HG02970 (cell line): ENCODE results near the gene NRXN3.

Experiments used
- ATAC-seq: cut with Tn5 transposase; IDR thresholded peaks from one replicate; pipeline ENCODE4 v1.9.1; 2021; ENCODE audit warnings: mild to moderate bottlenecking, moderate library complexity, moderate number of reproducible peaks; ENCODE audit not compliant: unreplicated experiment, low FRiP score

Gene NRXN3

DNA sequence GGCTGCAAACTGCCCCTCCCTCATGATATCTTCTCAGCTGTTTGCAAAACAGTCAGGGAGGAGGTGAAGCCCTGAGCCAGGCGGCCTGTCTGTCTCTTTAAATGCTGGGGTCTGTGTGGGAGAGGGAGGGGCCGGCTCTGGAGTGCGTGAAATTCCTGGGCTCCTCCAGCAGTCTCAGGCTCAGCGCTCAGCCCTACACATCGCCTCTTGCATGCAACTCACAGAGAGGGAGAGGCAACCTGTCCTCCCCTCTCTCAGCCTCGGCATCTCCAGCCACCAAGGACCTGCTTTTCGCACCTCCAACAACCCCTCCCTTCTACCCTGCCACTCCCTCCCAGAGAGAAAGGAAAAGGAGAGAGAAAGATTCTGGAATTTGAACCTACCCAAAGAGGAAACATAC lies at the start of gene NRXN3:
TSS of gene NRXN3 (plus strand) at position 171 of the 400 bp plus-strand sequence. CDS start 72,721 bp downstream, outside the sequence.
- no peak for ATAC-seq

DNA sequence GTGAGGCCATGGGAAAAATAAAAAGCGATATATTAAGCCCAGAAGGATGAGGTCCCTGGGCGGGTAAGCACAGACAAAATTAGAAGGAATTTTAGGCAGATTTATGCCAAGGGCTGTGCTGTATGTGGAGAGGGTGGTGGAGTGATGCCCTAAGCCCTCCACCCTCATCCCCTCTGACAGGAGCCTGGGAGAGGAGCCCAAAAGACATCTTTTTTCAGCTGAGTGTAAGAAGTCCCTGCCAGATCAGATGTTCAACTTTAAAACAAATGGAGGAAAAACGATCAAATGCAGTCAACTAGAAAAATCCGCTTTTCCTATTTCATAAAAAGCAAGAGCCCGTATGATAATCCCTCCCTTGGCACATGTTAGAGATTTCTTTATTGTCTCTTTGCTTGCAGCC lies 47.7 kb upstream of the NRXN3 start:
- no peak for ATAC-seq

DNA sequence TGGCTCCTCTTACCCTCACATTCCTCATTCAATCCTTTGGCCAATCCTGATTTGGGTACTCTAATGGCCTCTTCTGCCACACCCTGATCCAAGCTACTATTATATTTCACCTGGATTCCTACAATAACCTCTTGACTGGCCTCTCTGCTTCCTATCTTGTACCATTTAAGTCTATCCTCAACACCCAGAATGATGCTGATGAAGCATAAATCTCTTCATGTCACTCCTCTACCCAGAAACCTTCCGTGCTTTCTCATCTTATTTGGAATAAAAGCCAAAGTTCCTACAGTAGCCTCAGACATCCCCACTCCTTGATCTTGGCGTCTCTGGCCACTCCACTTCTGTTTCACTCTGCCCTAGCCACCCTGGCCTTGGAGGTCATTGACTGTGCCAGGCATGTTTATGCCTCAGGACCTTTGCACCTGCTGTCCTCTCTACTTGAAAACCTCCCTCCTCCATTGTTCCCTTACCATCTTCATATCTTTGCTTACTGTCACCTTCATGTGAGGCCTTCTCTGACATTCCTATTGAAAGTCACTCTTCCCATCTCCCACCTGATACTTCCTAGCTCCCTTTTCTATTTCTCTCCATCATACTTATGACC lies 46.4 kb upstream of the NRXN3 start:
- no peak for ATAC-seq

DNA sequence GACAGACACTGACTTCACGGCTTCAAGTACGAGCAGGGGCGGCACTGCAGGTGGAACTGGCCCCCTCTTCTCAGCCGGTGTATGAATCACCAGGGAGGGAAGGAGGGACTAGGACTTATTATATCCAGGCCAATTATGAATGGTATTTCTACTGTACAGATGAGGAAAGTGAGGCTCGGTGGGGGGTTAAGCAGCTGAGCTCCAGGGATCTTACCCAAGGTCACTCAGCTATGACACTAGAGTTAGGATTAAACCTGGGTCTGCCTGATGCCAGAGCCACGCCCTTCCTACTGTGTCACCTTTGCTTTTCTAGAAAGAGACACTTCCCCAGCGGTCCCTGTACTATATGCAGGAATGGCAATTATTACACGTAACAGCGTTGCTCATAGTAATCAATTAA lies 42.2 kb upstream of the NRXN3 start:
- ATAC-seq = no peak

DNA sequence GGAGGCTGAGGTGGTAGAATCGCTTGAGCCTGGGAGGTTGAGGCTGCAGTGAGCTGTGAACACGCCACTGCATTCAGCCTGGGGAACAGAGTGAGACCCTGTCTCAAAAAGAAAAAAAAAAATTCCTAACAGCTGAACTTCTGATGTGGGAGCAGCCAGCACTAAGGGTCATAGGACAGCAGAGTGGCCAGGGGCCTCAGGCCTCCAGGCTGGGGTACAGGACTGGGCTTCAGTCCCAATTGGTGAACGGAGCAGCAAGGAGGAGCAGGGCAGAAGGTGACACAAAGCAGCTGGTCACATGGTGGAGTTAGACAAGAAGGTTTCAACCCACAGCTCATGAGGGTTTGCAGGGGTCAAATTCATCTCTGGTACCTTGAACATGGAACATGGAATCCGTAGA lies 40.8 kb upstream of the NRXN3 start:
- ATAC-seq = no peak

DNA sequence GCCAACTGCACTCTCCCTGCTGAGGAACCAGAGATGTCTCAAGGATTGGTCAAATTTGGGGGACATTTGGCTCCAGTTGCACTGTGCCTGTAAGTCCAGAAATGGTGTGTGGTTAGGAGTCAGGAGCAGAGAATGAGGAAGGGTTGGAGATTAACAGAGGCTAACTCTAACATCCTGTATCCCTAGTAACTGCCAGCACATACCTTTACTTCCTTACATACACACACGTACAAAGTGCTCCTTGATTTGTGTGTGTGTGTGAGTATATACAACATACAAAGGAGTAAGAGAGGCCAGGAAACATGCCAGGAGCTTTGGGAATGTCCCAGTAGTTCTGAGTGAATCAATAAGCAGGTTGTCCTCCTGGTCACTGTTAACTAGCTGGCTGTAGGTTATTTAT lies 39.8 kb upstream of the NRXN3 start:
- ATAC-seq = no peak

DNA sequence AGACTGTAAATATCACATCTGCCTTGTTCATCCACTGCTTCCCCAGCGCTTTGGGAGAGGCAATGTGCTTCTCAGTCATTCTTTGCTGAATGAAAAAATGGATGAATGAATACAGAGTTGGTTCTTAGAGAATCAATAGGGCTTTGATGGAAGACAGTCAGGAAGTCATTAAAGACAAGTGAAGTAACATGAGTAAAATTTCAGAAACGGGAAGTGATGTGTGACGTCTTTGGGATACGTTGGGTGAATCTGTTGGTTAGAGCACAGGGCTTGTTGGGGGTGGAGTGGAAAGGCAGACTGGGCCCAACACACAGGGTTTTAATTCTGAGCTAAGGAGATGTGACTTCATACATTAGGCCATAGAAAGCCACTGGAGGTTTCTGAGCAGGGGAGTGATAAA lies 39.0 kb upstream of the NRXN3 start:
- ATAC-seq = no peak

DNA sequence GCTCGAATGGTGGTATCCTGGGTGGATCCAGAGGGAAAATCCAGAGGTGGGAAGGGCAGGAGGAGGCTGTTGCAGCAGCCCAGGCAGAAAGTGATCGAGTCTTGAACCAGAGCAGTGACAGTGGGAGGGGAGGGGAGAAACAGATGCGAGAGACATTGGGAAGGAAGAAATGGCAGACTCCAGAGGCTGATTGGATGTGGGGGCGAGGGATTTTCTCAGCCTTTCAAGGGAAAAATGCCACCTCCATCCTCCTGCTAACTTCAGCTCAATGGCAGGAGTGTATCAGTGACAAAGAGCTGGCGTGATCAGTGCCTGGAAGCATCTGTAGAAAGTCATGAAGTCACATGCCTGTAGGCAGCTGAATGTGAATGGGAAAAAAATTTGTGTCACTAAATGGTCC lies 38.6 kb upstream of the NRXN3 start:
- ATAC-seq = no peak

DNA sequence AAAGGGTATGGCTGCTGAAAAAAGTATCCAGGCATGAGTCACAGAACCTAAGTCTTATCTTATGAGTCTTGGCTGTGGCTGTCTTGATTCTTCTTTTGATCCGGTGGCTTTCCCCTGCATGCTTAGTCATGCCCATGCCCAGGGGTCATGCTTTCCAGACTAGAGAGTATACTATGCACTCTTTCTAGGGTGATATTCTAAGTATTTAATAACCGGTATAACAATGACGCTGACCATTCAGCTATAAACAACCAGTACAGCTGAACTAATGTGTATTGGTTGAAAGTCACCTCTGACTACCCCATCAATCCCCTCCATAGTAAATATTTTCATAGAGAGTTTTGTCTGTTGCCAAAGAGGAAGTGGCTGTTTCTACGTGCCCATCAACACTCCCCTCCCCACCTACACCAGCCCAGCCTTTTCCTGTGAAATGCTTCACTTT lies 34.7 kb upstream of the NRXN3 start:
- no peak for ATAC-seq

DNA sequence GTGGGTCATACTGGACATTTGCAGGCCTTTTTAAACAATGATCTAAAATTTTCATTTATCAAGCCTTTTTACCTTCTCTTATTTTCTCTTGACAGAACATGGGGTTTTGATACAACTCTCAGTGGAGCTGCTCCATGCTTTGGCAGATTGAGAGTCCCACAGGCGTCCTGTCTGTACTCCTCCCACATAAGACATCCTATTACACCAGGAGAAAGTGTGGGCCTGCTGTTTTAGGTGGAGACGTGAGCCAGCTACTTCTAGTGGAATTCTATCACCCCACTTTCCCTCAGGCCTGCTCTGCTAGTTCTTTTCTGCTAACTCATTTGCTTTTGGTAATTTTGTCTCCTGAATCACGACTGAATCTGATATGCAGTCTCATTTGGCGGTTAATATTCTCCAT lies 33.5 kb upstream of the NRXN3 start:
- no peak for ATAC-seq

DNA sequence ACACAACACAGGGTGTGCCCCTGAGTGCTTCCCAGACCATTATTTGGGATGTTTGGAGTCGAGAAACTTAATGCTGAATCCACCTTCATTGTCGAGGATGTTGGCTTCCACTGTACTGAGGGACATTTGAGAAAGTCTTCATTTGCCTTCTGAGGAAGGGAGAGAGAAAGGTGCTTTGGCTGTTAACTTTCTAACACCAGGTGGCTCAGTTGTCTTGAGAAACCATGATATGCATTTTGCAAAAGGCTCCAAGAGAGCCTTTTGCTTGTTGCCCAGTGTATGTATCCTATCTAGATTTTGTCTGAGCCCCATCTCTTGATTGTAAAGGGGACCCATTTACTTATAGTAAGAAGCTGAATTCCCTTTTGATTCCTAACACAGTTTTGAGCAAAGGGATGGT lies 28.6 kb upstream of the NRXN3 start:
- ATAC-seq = no peak

DNA sequence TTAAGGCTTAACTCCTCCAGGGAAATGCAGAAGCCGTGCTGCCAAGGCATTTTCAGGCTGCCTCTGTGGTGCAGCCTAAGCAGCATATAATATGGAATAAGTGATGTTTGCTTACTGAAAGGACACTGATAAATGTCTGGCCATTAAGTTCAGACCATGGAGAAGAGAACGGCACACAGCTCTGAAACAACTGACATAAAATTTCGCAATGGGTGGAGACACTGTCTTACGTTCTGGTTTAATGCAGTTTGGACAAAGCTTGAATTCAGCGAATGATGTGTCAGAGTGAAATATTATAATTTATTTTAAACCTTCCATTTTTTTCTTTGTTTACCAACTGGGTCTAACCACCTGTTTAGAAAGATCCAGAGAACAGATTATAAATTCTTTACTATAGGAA lies 27.2 kb upstream of the NRXN3 start:
- ATAC-seq = no peak

DNA sequence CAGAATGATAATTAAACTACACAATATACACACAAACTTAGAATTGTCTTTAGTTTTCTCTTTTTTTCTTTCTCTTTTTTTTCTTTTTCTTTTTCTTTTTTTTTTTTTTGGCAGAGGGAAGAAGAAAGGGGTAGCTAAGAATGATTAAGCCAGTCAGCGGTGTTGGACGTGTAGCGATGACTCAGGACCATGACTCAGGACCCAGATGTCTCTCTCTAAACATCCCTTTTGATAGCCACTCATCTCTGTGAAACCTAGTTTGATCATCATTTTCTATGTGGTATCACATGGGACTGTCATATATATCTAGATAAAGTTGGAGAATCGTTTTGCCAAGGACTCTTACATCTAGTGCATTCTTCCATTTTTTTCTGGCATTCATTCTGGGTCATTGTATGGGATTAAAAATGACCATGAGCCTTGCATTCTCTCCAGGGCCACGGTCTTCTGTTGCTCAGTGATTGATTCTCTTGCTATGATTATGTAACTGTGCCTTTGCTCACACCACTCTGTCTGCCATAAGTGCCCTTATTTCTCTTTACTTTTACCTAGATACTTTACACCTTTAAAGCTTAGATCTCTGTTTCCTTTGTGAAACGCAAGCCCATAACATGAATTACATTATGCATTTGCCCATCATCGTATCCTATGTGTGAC lies 26.6 kb upstream of the NRXN3 start:
- ATAC-seq = no peak

DNA sequence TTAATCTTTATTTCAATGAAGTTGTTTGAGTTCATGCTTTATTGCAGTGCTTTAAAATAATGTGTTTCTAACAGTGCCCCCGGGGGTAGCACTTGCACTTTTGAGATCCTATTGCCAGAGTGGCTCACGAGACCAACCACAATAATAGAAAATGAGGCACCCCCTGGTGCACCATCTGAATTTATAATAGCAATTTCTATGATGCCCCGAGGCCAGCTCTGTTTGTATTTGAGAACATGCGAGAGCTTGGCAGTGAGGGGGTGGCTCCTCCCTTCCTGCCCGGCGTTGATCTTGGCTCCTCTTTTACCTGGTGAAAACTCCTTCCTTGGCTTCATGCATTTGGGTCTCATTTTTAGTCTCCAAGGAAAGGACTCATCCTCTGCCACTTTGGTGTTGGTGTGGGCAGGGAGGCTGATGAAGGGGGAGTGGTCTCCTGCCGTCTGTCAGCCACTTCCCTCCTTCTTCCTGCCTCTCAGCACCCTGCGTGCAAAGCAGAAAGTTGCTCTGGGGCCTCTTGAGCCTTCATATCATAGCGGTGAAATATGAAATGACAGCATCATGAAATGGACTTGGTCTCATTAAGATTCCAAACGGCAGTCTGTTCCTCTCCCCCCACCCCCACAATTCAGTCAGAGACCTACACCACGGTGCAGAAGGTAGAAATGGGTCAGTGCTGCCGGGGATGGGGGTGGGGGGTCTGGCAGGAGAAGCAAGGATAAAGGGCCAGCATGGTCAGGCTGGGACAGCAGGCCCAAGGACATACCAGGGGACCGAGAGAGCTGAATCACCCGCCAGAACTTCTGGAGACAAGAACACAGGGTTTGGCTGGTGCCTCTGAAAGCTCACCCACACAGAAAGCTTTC lies 17.7 kb upstream of the NRXN3 start:
- no peak for ATAC-seq

DNA sequence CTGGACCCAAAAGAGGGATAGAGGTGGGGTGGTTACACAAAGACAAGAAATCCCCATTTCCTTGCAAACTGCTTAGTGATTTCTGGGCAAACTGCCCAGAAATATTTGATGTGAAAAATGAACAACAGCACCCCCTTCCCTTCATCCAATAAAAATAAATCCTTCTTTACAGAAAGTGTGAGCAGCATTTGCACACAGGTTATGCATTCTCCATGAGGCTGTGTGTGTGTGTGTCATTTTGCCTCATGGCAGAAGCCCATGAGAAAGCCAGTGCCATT lies 17.2 kb upstream of the NRXN3 start:
- ATAC-seq = no peak

DNA sequence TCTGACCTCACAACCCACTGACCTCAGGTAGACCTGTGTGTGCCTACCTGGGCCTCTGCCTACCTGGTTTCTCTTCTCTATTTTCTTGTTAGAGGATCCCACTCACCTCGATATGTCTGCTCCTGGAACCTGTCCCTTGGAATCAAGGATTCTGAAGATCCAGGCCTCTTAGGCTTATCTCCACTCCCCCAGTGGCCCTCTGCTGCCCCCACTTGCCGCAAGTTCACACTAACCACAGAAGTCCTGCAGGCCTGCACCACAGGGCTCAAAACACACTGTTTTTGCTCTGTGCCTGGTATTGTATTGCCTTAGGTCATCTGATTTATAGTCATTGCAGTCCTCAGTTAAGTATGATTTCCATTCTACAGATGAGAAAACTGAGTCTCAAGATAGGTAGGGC lies 15.3 kb upstream of the NRXN3 start:
- ATAC-seq = no peak

DNA sequence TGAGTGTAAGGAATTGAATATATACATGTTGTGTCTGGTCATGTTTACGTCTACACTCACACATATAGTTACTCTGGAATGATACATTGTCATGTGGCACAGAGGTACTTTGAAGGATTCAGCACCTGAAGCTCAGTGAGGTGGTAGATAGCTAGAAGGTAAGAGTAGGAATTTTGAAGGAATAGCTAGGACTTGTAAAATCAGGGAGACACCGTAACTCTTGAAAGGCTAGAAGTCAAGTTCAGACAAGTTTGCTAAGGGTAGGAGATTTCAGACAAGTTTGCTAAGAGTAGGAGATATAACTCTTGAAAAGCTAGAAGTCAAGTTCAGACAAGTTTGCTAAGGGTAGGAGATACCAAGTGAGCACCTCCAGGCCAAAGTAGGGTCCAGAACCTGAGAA lies 14.0 kb upstream of the NRXN3 start:
- no peak for ATAC-seq

DNA sequence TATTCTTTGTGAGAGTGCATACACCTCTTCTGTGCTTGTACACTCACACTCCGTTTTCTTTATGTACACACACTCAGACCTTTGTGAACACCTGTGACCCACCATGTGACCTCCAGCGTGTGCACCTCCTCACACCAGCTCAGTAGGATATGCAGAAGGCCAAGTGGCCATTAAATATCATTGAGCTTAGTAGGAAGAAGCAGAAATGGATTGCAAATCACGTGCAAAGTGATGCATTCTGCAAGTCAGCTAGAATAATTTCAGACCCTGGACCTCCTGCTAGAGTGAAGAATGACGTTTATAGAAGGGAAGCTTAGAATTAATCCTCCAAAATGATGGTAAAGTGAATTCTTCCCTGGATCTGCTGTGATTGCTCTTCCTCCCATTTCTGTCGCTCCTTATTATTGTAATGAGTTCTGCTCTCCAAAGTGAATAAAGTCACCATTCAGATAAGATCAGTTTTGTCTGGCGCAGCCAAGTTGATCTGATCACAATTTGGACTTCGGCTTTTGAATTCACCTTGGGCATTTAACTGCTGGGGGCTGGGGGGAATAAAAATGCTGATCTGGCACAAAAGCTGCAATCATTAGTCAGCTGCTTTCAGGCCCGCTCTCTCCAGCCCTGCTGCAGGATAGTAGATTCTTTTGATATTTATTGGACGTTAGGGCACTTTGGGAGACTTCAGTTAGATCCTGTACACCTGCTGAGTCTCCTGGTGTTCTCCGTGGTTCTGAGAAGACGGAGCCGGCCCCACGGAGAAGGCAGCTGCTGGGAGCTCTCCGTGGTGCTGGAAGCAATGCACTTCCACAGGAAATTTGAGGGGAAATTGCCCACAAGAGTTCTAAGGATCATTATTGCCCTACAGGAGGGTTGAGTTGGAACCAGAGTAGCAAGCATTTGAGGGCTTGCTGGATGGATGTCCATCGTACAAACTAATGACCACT lies 12.4 kb upstream of the NRXN3 start:
- no peak for ATAC-seq

DNA sequence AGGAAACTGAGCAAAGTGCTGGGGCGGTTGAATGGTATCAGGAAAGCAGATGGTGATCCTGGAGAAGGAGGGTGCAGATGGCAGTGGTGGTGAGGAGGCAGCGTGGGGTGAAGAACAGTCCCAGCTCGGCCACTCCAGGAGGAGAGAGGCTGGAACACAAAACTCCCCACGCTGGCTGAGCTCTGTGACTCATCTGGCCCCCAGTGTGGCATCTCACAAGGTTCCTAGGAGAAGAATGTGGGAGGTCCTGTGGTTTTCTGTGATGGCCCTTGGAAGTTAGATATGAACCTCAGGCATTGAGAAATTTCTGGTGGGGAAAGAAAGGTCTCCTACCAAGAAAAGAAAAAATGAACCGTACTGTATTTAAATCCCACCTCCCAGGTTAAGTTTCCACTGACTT lies 8.0 kb upstream of the NRXN3 start:
- ATAC-seq = no peak

DNA sequence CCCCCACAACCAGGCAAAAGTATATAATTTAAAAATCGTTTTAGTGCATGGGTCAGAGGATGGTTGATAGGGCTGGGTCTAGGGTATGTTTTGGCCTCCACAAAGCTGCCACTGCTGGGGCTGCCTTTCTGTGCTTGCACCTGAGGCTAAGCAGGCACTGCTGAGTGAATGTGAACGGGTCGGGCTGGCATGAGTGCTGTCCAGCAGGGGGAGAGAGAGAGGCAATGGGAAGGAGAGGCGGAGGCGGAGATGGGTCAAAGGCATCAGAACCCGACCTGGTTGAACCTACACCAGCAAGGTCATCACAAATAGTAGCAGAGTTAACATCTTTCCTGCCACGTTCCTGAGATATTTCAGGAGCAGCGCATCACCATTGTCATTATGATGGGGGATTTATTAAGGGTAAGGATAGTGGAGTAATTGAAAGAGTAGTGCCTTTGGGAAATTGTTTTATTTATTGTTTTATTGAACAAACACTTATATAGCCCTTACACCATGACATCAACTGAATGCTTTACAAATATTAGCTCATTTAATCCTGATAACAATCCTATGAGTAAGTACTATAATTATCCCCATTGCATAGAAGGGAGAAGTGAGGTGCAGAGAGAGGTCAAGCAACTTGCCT lies 5.8 kb upstream of the NRXN3 start:
- ATAC-seq = no peak
